Measurements from ENCODE around the gene ELMO1.
A peak's percentile ranks its signal among the peaks of the same experiment; 100 is the strongest.

ELMO1 gene

DNA sequence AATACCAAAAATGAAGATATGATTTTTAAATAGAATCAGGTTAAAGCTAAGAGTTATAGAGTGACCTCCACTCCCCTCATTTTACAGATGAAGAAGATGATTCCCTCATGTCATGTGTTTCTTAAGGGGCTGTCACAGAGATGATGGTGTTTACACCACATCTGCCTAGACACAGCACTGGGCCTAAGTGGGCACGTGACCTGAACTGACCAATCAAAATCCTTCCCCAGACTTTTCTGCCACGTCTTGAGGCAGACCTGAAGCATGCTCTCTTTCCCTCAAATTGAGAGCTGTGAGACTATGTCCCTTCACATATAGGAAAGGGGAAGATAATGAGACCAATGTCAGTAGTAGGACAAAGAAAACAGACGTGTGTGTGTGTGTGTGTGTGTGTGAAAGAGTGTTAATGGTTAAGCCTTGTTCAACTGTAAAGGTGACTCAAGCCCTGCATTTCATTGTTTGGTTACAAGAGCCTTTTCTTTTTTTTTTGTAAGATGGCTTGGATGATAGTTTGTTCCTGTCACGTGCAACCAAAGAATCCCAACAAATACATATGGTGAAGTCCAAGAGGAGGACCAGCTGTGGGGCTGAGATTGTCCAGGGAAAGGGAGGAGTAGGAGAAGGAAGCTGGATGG is 551.6 kb downstream of the ELMO1 start:
- DNase-seq: no peak

DNA sequence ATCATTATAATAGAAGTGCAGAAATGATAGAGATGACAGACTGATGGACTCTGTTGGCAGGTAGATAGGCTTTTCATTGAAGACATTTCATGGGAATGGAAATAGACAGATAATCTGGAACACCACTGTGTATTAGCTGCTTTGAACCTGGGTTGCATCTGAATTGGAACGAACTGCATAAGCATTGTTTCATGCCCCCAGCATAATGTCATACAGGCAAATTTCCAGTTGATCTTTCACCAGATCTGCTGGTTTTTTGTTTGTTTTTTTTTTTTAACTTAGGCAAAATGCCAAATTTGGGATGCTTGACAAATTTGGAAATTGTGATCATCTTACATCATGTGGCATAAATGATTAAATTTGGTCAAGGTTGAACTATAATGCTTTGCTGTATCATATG is 552.2 kb downstream of the ELMO1 start:
- DNase-seq: no peak

DNA sequence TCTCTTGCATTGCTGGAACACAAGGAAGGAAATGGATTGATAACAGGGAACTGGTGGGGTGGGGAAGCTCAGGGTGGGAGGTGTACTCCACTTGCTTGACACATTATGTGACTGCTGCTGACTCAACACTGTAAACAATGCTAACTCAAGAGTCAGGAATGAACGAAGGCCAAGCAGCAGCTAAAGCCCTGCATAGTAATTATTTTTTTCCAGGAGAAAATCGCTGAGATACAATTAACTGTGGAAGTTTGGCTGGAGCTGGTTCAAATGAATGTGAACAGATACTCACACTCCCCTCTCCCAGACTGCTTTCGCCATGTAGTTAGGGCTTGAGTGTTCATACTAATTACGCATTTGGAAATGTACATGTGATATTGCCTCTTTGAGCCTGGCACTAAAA is 553.5 kb downstream of the ELMO1 start:
- DNase-seq: no peak

DNA sequence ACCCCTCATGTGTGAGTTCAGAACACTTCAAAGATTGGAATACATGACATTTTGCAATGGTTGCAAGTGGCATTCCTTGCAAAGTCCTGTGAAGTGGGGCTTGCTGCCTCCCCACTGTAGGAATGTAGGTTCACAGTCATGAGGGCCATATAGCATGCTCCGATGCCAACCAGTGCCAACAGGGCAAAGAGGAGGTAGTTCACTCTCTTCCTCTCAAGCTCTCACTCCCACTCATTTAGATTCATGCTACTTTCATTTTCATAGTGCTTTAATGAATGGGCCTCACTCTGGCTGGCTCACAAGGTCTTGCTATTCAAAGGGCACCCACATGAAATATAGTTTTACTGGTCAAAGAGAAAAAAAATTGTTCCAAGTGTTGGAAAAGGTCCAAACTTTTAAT is 554.5 kb downstream of the ELMO1 start:
- peak in 1 of 2 experiments; percentile 18 for DNase-seq

DNA sequence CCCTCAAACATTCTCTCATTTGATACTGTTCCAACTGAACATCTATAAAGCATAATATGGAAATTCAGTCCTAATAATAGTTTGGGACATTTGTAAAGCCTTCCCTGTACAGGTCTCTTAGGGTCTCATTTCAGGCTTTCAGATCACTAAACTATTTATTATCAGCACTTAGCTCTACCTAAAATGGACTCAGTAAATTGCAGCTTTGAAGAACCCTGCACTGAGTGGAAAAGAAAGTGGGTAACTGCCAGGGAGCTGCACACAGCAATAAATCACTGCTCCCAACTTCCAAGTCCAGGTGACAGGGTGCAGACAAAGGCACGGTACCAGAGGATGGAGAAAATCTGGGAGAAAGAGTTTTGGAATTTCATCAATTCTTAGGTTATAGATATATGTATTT is 559.5 kb downstream of the ELMO1 start:
- no peak for DNase-seq

DNA sequence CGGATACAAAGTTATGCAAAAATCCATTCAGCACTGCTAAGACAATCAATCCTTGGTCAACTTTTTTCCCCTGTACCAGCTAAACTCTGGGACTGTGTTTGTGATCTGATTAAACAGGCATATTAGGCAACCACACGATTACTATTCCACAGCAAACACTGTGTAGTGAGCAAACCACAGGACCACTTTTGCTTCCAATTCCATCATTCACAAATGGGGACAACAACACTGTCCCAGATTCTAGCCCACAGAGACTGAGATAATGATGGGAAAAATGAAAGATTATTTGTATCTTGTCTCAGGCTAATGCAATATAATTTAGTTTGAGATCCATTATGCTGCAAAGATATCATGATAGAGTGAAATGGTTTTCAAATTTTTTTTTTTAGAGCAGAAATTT is 560.7 kb downstream of the ELMO1 start:
- no peak for DNase-seq

DNA sequence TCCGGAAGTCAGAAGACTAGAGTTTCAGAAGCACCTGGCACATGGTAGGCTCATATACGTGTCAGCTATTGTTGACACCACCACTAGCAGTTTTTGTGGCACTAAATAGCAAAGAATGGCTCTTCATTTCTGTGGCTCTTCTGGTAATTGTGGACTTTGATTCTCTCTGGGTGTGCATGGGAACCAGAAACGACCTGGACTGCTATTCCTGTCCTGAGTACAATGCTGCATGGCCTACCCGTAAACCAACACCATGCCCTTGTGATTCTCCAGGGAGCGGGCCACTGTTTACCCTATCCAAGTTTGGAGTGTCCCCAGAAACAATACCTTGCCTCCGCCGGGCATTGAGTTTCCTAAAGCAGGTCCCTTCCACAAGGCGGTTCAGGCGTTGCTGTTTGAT is 561.4 kb downstream of the ELMO1 start:
- no peak for DNase-seq

DNA sequence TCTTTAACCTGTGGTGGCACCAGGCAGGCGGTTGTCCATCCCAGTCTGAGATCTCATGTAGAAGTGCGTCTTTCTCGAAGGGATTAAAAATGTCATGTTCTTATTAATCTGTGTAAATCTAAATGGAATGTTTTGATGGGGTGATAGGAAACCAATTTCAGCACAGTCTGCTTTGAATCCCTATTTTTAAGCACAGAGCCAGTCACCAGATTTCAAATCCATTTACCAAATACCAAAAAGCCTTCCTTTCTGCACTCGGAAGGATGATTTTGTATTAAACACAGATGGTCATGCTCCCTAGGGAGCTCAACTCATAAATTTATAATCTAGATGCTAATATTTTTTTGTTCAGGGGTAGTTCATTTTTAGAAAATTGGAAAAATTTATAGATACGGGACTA is 563.8 kb downstream of the ELMO1 start:
- DNase-seq: no peak

DNA sequence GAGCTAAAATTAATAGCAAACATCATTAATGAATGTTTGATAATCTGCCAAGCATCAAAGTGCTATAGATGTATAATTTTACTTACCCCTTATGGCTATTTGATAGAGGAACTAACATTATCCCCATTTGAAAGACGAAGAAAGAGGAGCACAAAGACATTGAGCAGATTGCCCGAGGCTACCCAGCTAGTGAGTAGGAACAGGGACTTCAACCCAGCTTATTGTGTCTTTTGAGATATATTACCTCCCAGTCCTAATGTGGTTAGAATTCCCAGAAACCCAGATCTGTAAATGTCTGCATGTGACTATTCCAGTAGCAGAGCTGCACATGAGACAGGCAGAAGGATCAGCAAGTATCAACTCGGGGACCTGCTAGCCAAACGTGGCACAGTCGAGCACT is 564.3 kb downstream of the ELMO1 start:
- no peak for DNase-seq

DNA sequence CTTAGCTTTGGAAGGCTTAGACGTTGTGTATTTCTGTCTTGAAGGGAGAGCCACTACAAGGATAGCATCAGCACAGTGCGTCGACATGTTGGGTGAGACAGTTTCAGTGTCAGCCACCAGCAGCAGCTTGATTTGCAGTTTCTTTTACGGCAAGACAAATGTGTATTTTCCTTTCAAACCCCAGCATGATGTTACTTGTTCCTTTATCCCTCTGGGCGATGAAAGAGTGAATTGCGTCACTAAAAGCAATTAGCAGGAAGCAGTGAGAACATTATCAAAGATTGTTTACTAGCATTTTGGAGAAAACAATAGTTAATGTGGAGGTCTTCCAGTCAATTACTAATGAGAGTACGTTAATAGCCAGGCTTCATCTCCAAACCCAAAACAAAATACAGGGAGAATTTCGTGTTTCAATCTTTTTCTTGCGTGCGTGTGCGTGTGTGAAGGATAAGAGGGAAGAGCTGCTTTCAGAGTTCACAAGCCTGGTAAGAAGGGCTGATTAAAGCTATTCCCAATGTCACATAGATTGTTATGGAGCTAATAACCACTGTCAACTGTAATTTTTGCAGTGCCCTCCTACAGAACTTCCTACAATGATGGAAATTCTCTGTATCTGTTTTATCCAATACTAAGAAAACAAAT is 567.3 kb downstream of the ELMO1 start:
- no peak for DNase-seq

DNA sequence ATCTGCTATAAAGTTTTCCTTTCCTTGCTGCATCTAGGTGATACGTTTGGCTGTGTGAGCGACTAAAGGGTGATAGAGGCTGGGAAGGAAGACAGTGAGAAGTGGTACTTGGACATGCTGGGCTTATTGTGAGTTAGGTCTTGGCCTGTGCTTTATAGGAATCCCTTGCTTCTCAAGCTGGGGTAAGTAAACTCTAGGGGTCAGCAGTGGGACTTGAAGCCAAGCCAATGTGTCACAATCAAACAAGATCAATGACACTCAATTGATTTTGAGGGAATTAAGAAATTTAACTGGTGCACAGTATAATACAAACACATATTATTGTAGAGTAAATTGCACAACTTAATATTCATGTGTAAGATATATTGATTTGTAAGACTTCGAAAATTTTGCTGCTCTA is 568.6 kb downstream of the ELMO1 start:
- no peak for DNase-seq

DNA sequence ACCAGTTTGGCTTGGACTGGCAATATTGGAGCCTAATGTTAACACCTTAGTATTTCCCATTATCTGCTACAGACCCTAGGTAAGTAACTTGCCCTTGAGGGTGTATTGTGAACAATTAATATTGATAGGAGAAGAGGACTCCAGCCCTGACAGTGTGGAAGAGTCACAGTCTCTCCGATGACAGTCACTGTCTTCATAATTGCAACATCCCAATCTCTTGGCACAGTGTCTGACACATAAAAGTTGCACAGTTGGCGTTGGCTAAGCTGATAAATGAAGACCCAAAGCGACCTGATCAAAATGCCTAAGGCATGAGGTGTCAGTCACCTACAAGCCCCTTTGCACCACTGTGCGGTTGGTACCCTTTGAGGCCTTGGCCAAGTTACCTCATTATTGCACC is 569.6 kb downstream of the ELMO1 start:
- no peak for DNase-seq

DNA sequence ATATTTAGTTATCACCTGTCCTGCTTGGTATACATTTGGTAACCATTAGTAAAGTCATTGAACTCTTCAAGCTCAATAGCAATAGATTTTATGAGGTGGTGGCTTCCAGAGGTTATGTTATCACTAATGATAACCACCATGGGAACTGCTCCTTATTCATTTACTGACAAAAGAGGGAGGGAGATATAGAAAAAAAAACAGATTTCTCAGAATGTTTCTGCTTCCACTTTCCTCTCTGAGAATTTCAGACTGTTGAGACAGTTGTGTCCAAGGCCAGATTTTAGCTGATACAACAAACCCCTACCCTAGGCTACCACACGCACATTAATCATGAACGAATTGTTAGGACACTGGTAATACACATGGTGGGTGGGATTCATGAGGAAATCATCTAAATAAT is 570.4 kb downstream of the ELMO1 start:
- no peak for DNase-seq

DNA sequence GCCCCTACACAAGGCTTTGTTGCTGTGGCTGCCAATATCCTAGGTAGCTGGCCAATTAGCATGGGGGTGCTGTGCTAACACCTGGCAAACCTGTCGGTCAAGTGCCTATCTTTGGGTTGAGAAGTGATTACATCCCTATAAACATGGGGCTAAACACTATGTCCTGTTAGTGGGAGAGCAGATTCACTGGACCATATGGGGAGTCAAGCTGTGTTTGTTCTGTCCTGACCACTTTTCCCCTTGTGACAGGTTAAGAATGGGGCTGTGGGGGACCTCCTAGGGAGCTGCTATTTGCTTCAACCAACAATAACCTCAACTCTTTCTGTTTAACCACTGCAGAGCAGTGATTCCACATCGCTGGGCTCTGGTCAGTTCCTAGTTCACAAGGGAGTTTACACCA is 572.9 kb downstream of the ELMO1 start:
- no peak for DNase-seq

DNA sequence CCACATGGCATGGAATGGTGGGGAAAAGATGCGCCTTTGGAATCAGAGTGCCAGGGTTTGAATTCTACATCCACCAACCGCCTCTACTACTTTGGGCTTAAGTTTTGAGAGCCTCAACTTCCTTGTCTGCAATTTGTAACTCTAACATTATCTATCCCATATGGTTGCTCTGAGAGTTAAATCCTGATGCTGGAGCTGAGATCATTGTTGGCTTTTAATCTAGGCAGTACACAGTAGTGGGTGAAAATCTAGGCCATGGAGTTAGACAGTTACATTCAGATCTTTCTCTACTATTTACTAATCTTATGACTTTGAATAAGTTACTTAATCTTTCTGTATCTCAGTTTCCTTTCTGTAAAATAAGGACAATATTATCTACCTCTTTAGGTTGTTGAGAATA is 574.6 kb downstream of the ELMO1 start:
- DNase-seq: no peak

DNA sequence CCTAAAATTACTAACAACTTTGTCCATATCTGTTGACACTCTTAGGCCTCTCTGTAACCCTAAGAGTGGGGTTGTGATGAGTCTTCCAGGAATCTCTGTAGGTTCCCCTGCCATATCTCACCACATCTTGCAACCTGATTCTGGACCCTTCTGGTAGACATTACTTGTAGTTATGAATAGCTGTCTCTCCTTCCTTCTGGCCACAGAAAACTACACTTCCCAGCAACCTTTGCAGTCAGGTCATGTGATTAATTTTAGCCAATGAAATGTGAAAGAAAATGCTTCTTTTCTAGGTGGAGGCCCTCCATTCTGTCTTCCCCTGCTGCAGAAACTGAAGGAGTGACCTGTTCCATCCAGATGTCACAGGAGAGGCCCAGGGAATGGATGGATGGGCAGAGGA is 576.8 kb downstream of the ELMO1 start:
- no peak for DNase-seq

DNA sequence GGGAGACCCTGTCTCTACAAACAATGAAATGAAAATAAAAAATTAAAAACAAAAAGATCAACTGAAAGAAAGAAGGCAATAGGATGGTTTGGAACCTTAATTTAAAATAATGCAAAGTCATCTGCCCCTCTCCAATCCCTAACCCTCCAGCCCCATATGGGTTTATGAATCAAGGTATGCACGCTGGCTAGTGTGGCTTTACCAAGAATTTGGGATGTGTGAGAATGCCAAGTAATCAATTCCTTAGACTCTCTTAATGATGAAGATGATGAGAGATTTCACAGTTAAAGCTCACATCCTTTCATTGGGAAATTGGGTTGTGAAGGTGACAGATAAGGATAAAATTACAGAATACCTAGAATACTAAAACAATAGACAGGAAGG is 577.3 kb downstream of the ELMO1 start:
- no peak for DNase-seq

DNA sequence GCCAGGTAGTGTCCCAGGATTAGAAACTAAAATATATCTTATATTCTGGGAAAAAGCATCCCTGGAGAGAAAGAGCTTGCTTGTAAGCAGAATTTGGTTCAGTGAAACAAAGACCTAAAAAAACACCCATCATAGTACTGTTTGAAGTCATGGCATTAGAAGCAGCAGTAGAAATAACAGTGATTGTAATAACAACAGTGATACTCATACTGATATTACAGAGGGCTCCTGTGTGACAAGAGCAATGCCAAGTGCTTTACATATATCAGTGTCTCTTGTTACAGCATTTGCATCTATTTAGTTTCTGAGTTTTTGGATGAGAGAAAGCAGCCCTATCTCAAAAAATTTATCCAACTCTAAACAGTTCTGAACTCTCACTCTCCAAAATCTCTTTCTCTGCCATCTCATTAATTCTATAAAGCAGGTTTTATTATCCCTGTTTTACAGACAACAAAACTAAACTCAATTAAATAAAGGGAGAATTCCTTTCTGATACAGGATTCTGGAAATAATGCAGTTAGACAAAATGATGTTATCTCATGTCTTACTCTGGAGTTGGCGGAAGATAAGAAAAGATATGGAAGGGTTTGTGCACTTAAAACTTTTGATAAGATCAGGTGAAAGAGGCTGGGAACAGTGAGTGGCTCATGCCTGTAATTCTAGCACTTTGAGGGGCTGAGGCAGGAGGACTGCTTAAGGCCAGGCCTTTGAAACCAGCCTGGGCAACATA is 577.9 kb downstream of the ELMO1 start:
- DNase-seq: no peak

DNA sequence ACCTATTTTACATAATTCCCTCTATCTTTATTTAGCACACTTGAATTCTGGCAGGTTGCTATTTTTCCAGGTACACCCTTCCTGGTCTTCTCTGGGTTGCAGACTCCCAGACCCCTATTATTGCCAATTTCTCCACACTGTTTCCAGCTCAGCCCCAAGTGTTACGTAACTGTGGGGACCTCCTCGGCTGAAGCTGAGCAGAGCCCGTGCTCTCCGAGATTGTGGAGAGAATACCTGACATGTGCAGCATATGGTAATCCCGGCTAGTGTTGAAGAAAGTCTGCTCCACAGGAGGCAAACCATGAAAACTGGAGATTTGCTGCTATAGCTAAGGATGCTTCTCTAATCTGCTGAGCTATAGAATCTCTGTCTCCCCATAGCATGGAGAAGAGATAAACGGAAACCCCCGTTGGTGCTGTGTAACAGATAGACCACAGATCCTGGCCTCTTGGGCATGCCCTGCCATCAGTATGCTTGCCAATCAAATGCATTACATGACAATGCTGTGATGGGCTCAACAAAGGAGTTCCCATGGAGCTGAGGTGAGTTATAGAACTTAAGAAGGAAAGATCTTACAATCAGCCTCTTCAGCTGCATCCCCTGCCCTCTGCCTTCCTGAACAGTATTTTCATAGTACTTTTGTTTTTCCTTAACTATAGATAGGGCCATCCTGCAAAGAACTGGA is 579.8 kb downstream of the ELMO1 start:
- DNase-seq: no peak

DNA sequence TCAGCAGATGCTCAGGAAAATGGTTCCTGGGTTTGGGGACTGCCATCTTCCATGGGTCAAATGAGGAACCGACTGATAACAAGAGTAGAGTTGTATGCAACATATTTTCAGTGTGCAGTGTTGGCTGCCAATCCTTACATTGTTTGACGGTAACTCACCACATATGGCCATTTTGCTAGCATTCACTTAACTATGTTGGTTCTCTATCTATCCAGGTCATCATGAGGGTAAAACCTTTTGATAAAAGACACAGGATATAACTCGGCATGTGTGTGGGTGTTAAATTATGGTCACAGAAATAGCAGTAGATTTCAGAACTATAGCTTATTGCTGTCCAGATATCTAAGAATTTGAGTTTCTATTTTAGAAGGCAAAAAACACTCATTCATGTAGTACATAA is 583.6 kb downstream of the ELMO1 start:
- DNase-seq: no peak

DNA sequence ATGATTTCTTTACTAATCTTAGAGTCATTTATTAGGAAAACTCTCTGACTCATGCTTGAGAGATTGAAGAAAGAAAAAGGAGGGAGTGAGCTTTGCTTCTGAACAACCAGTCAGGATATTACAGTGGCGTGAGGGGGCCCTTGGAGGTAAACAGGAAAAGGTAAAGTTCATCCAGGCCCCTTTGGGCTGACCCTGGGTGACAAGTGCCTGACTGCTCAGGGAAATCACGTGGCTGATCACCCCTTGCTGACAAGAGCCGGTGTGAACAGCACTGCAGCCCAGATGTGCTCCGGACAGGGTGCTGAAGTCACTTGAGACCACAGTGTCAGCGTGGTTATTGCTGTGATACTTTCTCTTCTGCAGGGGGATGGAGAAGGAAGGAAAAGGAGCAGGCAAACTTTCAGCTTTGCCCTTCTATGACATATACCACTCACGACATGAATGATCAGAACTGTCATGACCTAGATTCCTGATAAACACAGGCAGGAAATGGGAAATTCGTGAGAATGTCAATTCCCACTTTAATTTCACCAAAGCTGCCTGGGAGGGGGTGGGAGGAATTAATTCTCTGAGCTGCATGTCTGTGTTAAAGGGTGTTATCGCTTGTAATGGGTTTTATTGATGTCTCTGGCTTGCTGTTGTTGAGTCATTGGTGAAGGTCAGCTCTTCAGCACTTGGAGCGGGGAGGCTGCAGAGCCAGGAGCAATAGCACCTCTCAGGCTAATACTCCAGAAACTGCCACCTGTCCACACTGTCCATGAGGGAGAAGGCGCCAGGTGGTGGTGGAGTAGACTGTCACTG is 584.6 kb downstream of the ELMO1 start:
- no peak for DNase-seq

DNA sequence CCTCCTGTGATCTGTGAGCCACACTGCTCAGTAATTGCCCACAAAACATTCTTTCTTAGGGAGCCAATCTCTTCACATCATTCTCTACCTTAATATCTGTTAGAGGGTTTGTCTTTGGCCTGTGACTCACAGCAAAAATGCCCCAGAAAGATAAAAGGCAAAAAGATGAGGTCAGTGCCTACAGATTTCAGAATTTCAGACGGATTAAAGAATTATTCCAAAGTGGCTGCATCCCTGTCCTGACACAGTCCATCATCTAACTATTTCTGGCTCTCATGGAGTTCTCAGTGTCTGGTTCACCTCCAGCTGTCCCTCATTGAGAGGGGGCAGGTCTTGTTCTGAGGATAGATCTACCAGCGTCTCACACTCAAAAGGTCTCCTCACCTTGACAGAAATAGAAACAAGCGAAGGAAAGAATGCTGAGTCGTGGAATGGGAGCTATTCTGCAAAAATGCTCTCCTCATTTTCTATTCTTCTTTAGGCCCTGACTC is 585.8 kb downstream of the ELMO1 start:
- no peak for DNase-seq

DNA sequence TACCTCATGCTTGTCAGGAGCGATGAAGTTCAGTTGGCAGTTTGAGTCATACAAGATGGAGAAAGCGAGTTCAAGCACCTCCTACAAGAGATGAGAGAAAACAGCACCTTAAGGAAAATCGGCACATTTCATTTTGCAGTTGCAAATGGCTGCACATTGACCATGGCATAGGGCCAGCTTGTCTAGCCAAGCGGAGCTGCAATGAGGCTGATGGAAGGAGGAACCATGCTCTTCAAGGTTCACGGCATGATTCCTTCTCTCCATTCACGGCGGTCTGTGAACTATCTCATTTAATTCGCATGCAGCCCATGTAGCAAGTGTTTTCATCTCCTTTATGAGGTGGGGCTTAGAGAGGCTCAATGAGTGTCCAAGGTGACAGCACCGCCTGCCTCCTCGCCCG is 587.0 kb downstream of the ELMO1 start:
- no peak for DNase-seq
